Stimulated activated CD4-positive, alpha-beta T cell treated with anti-CD3 and anti-CD28 coated beads, TNF-alpha, amount 100 ng/mL, for 24 hours (primary cell): ENCODE measurements around the gene AQP6.
A peak's percentile ranks its signal among the peaks of the same experiment; 100 is the strongest.

Experiments used
- DNase-seq, 3 experiments: peaks; one replicate each; pipeline ENCODE4 v3.0.0-alpha.2; 2020; ENCODE audit warnings: low read depth in 3 of 3

The AQP6 gene

GRCh38 chr12:49990273-49990672 lies 17.5 kb downstream of the AQP6 start:
- DNase-seq, result no peak

- DNase-seq, result no peak
Measured at GRCh38 chr12:49998453-49998852, 25.7 kb downstream of the AQP6 start.

- DNase-seq, result no peak
Measured at GRCh38 chr12:50003595-50003994, 30.8 kb downstream of the AQP6 start.

GRCh38 chr12:50004696-50005095 lies 31.9 kb downstream of the AQP6 start:
- no peak for DNase-seq

- DNase-seq, result no peak
Measured at GRCh38 chr12:50005175-50005574, 32.4 kb downstream of the AQP6 start.

- DNase-seq, result no peak
Measured at GRCh38 chr12:50006280-50006679, 33.5 kb downstream of the AQP6 start.

- DNase-seq, result no peak
Measured at GRCh38 chr12:50006754-50007442, 34.2 kb downstream of the AQP6 start.

GRCh38 chr12:50013361-50014147 lies 40.8 kb downstream of the AQP6 start:
- DNase-seq, result no peak

GRCh38 chr12:50014342-50014741 lies 41.6 kb downstream of the AQP6 start:
- no peak for DNase-seq

- DNase-seq, result no peak
Measured at GRCh38 chr12:50016501-50017475, 44.0 kb downstream of the AQP6 start.

- no peak for DNase-seq
Measured at GRCh38 chr12:50017641-50018040, 44.9 kb downstream of the AQP6 start.

- no peak for DNase-seq
Measured at GRCh38 chr12:50018154-50018553, 45.4 kb downstream of the AQP6 start.

- no peak for DNase-seq
Measured at GRCh38 chr12:50018968-50019367, 46.2 kb downstream of the AQP6 start.

- DNase-seq, result no peak
Measured at GRCh38 chr12:50019524-50019923, 46.8 kb downstream of the AQP6 start.

GRCh38 chr12:50021031-50021430 lies 48.3 kb downstream of the AQP6 start:
- no peak for DNase-seq

- no peak for DNase-seq
Measured at GRCh38 chr12:50022903-50023302, 50.2 kb downstream of the AQP6 start.

GRCh38 chr12:50024227-50024626 lies 51.5 kb downstream of the AQP6 start:
- DNase-seq, result no peak

GRCh38 chr12:50024805-50025186 lies 52.0 kb downstream of the AQP6 start:
- DNase-seq, result no peak

- peak; percentile 85 to 93 (median 93) for DNase-seq
Measured at GRCh38 chr12:50025187-50026059, 52.7 kb downstream of the AQP6 start, which contains the start of gene RACGAP1. TSS of gene RACGAP1 (minus strand) at chr12:50025494. CDS start at chr12:50016715, 8,779 bp downstream.

GRCh38 chr12:50026691-50027090 lies 53.9 kb downstream of the AQP6 start:
- DNase-seq, result no peak
